Keratinocyte (primary cell): ENCODE measurements around the gene PTPN2. TPM values are rescaled to one million over a fixed set of nuclear protein-coding genes. Genes with fewer than 3 reads are reported as not detected.

Experiments
- DNase-seq: peaks from one replicate; pipeline ENCODE4 v3.0.0-alpha.2; 2011; ENCODE audit warnings: low read depth, missing footprints, low spot score
- FAIRE-seq: peaks from 2 replicates; lab custom pipeline; 2011; peaks lifted over from hg19 to GRCh38; lab: Jason Lieb, UNC
- H2AFZ ChIP-seq: 2 replicates; pipeline ENCODE4 v1.6.0; 2012; ENCODE audit warnings: low read length, control low read depth, inconsistent platforms; ENCODE audit not compliant: control insufficient read depth
- H3K27ac ChIP-seq: 2 replicates; pipeline ENCODE4 v1.5.1; 2011; ENCODE audit warnings: low read length; ENCODE audit not compliant: control insufficient read depth, insufficient read depth
- H3K27me3 ChIP-seq: 3 replicates; pipeline ENCODE4 v1.6.0; 2011; ENCODE audit warnings: low read length; ENCODE audit not compliant: control insufficient read depth, insufficient read depth; ENCODE audit errors: extremely low read depth
- H3K36me3 ChIP-seq, 2 experiments: 2 replicates in 1 of 2; 3 replicates in 1 of 2; pipeline ENCODE4 v1.5.1; 2011; ENCODE audit warnings: low read length in 2 of 2, mild to moderate bottlenecking in 1 of 2; ENCODE audit not compliant: control insufficient read depth in 2 of 2, insufficient read depth in 2 of 2; ENCODE audit errors: extremely low read depth in 1 of 2
- H3K4me1 ChIP-seq: 3 replicates; pipeline ENCODE4 v1.5.1; 2011; ENCODE audit warnings: low read length; ENCODE audit not compliant: control insufficient read depth, insufficient read depth; ENCODE audit errors: extremely low read depth
- H3K4me2 ChIP-seq: 3 replicates; pipeline ENCODE4 v1.6.0; 2011; ENCODE audit warnings: low read depth, low read length; ENCODE audit not compliant: control insufficient read depth, insufficient read depth; ENCODE audit errors: extremely low read depth
- H3K4me3 ChIP-seq, 3 experiments: fragments of 200-600 bp in 1 of 3; sonication (generic) in 1 of 3; 2 replicates in 2 of 3; 3 replicates in 1 of 3; pipeline ENCODE4 v1.5.1; 2011 to 2016; ENCODE audit warnings: low read length in 3 of 3, mild to moderate bottlenecking in 3 of 3, control low read depth in 2 of 3, inconsistent platforms in 1 of 3, low read depth in 1 of 3, mixed read lengths in 1 of 3, mixed run types in 1 of 3, moderate library complexity in 1 of 3; ENCODE audit not compliant: control insufficient read depth in 2 of 3, insufficient read depth in 2 of 3; ENCODE audit errors: extremely low read depth in 1 of 3
- H3K79me2 ChIP-seq: 2 replicates; pipeline ENCODE4 v1.6.0; 2012; ENCODE audit warnings: low read length; ENCODE audit not compliant: control insufficient read depth, insufficient read depth
- H3K9ac ChIP-seq: 3 replicates; pipeline ENCODE4 v1.6.0; 2011; ENCODE audit warnings: low read length; ENCODE audit not compliant: control insufficient read depth, insufficient read depth; ENCODE audit errors: extremely low read depth
- H3K9me1 ChIP-seq: 3 replicates; pipeline ENCODE4 v1.6.0; 2011; ENCODE audit warnings: low read length; ENCODE audit not compliant: control insufficient read depth, insufficient read depth; ENCODE audit errors: extremely low read depth
- H3K9me3 ChIP-seq: 2 replicates; pipeline ENCODE4 v1.5.1; 2012; ENCODE audit warnings: low read depth, low read length; ENCODE audit not compliant: control insufficient read depth
- H4K20me1 ChIP-seq: 3 replicates; pipeline ENCODE4 v1.6.0; 2011; ENCODE audit warnings: low read length; ENCODE audit not compliant: control insufficient read depth, insufficient read depth; ENCODE audit errors: extremely low read depth
- EZH2 ChIP-seq: IDR thresholded peaks from one replicate; pipeline ENCODE4 v1.6.1; 2012; ENCODE audit warnings: inconsistent platforms, mild to moderate bottlenecking, low read length, moderate library complexity
- dilution Hi-C: fragments of 300-500 bp; cut with MboI; formaldehyde crosslinking; loops from one replicate; pipeline ENCODE4 v1.7.0; 2020; ENCODE audit warnings: low sequenced_read_pairs; ENCODE audit not compliant: extremely low pct_ligation_motif_present
- polyA plus RNA-seq, 5 experiments: library from polyadenylated mRNA; depleted of rRNA in 3 of 5; stranded (reverse) in 3 of 5; stranded (forward) in 1 of 5; unstranded in 1 of 5; fragments of >200 nt; gene quantifications; 1 replicate in 1 of 5; 2 replicates in 3 of 5; 3 replicates in 1 of 5; pipeline versions ENCODE4 v1.2.1 to v1.2.3, GENCODE V29; 2011 to 2012; ENCODE audit warnings: missing spikeins in 2 of 5, low read depth in 1 of 5, low replicate concordance in 1 of 5
- TF ChIP-seq, protein P1 (sequence below), 3 experiments: IDR thresholded peaks in 1 of 3; conservative IDR thresholded peaks in 1 of 3; optimal IDR thresholded peaks in 1 of 3; 2 replicates in 2 of 3; 3 replicates in 1 of 3; pipeline versions ENCODE3 to v1.5.1; 2011; ENCODE audit warnings: low read length in 3 of 3, mild to moderate bottlenecking in 3 of 3, moderate library complexity in 2 of 3, control low read depth in 1 of 3, inconsistent platforms in 1 of 3; ENCODE audit not compliant: insufficient read depth in 2 of 3; ENCODE audit errors: extremely low read depth in 1 of 3

Gene PTPN2
- polyA plus RNA-seq, 1 donor (not counting 4 experiments of a cell fraction or from before 2014, with no cell fraction given), result 39.9 TPM

DNA sequence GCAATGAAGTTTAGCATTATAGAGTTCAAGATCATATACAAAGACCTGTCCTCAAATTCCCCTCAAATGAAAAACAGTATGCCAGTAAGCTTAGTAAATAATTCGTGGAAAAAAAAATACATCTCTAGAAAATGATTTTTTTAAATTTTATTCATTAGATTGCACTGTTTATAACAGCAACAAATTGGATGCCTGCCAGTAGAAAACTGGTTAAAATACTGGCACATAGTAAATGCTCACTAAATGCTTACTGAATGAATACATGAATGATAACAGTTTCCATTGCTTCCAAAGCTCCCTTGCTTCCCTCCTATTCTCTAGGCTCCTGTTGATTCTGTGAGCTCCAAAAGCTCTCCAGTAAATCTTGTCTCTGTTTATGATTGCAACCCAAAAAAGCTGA, 38.2 kb upstream of the PTPN2 start:
- no peak for TF ChIP-seq EZH2
- TF ChIP-seq, protein P1, sequence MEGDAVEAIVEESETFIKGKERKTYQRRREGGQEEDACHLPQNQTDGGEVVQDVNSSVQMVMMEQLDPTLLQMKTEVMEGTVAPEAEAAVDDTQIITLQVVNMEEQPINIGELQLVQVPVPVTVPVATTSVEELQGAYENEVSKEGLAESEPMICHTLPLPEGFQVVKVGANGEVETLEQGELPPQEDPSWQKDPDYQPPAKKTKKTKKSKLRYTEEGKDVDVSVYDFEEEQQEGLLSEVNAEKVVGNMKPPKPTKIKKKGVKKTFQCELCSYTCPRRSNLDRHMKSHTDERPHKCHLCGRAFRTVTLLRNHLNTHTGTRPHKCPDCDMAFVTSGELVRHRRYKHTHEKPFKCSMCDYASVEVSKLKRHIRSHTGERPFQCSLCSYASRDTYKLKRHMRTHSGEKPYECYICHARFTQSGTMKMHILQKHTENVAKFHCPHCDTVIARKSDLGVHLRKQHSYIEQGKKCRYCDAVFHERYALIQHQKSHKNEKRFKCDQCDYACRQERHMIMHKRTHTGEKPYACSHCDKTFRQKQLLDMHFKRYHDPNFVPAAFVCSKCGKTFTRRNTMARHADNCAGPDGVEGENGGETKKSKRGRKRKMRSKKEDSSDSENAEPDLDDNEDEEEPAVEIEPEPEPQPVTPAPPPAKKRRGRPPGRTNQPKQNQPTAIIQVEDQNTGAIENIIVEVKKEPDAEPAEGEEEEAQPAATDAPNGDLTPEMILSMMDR (optimal IDR thresholded peaks at IDR 0.05 in 1 of 3, IDR thresholded peaks at IDR 0.05 in 1 of 3, conservative IDR thresholded peaks at IDR 0.05 in 1 of 3; ENCODE audit: extremely low read depth in 1 of 3, insufficient read depth in 2 of 3, low read length in 3 of 3), result no peak
- Histone ChIP-seq H3K36me3 (no peaks in the 10 kb centered on the region), H3K9me1 (no peaks in the 10 kb centered on the region), H3K9ac (no peak overlapping the region), H3K79me2 (no peaks in the 10 kb centered on the region), H4K20me1 (no peaks in the 10 kb centered on the region), H3K9me3 (no peaks in the 10 kb centered on the region), H3K4me1 (no peaks in the 10 kb centered on the region), H2AFZ (no peak overlapping the region), H3K4me2 (no peak overlapping the region), H3K27ac (no peak overlapping the region), H3K27me3 (no peaks in the 10 kb centered on the region), H3K4me3 (no peak overlapping the region)
- dilution Hi-C loops, result loop anchor here (25.0 kb wide), 1 partner anchor 185 kb away; no protein-coding TSS in a partner anchor
- DNase-seq, result no peak
- FAIRE-seq, result no peak

DNA sequence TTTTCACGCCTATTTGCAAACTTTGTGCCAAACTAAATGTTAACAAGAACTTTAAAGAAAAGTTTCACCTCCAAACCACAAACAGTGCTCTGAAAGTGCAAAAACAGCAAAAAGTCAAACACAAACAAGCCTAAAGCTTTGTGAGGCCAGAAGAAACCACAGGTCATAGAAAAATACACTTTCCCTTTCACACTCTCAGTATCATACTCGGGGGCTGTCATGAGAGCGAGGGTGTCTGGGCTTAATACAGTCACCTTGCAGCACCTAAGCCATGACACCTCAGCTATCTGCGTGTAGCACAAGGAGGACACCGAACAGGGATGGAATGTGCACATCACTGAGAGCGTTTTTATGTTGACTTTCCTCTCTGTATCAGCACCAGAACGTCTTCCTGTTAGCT, 37.1 kb upstream of the PTPN2 start:
- no peak overlapping the region for H3K9ac ChIP-seq
- no peak overlapping the region for H3K4me3 ChIP-seq
- no peak overlapping the region for H2AFZ ChIP-seq
- no peaks in the 10 kb centered on the region for H3K9me3 ChIP-seq
- DNase-seq (no peak), FAIRE-seq (no peak)
- H3K36me3 ChIP-seq, result no peaks in the 10 kb centered on the region
- H4K20me1 ChIP-seq, result no peaks in the 10 kb centered on the region
- dilution Hi-C loops, result loop anchor here (25.0 kb wide), 1 partner anchor 184 kb away; no protein-coding TSS in a partner anchor
- no peaks in the 10 kb centered on the region for H3K79me2 ChIP-seq
- no peak overlapping the region for H3K4me2 ChIP-seq
- no peaks in the 10 kb centered on the region for H3K9me1 ChIP-seq
- H3K27me3 ChIP-seq, result no peaks in the 10 kb centered on the region
- H3K4me1 ChIP-seq, result no peaks in the 10 kb centered on the region
- TF ChIP-seq, protein P1 (optimal IDR thresholded peaks at IDR 0.05 in 1 of 3, IDR thresholded peaks at IDR 0.05 in 1 of 3, conservative IDR thresholded peaks at IDR 0.05 in 1 of 3; ENCODE audit: extremely low read depth in 1 of 3, insufficient read depth in 2 of 3, low read length in 3 of 3), result no peak
- TF ChIP-seq EZH2, result no peak
- no peak overlapping the region for H3K27ac ChIP-seq
